GM12801 (cell line): ENCODE results near the gene A4GALT.

Experiments used
- CTCF ChIP-seq: IDR thresholded peaks from one replicate; pipeline ENCODE4 v1.5.1; 2011; ENCODE audit warnings: control low read depth; ENCODE audit not compliant: insufficient read length; ENCODE audit errors: extremely low read depth

A4GALT gene

GRCh38 chr22:42664976-42665831 lies 55.5 kb downstream of the A4GALT start:
- TF ChIP-seq CTCF: no peak

- no peak for TF ChIP-seq CTCF
Observed at GRCh38 chr22:42661985-42662831, 58.5 kb downstream of the A4GALT start.

- TF ChIP-seq CTCF: no peak
Observed at GRCh38 chr22:42656578-42656977, 64.1 kb downstream of the A4GALT start.

GRCh38 chr22:42655693-42656092 lies 65.0 kb downstream of the A4GALT start:
- TF ChIP-seq CTCF: no peak

- TF ChIP-seq CTCF: no peak
Observed at GRCh38 chr22:42654436-42655073, 66.1 kb downstream of the A4GALT start.

- no peak for TF ChIP-seq CTCF
Observed at GRCh38 chr22:42653999-42654398, 66.7 kb downstream of the A4GALT start.

- no peak for TF ChIP-seq CTCF
Observed at GRCh38 chr22:42651134-42651533, 69.5 kb downstream of the A4GALT start.
